Mononuclear cell (primary cell): ENCODE measurements around the gene GBX1. TPM values are rescaled to one million over a fixed set of nuclear protein-coding genes. Genes with fewer than 3 reads are reported as not detected.

Source experiments
- H3K27me3 ChIP-seq: 2 replicates; pipeline ENCODE4 v1.6.0; 2011; ENCODE audit warnings: low read length, control low read depth; ENCODE audit not compliant: insufficient read depth
- H3K4me1 ChIP-seq: 2 replicates; pipeline ENCODE4 v1.5.1; 2011; ENCODE audit warnings: mild to moderate bottlenecking, low read length, control low read depth; ENCODE audit not compliant: insufficient read depth
- H3K4me3 ChIP-seq: 2 replicates; pipeline ENCODE4 v1.5.1; 2011; ENCODE audit warnings: mild to moderate bottlenecking, low read length, moderate library complexity
- H3K9me3 ChIP-seq: 2 replicates; pipeline ENCODE4 v1.5.1; 2011; ENCODE audit warnings: low read depth, mild to moderate bottlenecking, control low read depth, low read length
- total RNA-seq: library from RNA; depleted of rRNA; stranded (reverse); fragments of >200 nt; gene quantifications from one replicate; pipeline ENCODE4 v1.2.3, GENCODE V29; 2012

GBX1 gene
- total RNA-seq, 1 donor: not detected

- Histone ChIP-seq H3K27me3 (peaks cover 58% of the 10 kb centered on the region), H3K4me3 (no peak overlapping the region), H3K4me1 (peaks cover 16% of the 10 kb centered on the region), H3K9me3 (no peaks in the 10 kb centered on the region)
These were observed 1.3 kb upstream of the GBX1 start for GRCh38 chr7:151168787-151169162.

- peaks cover 62% of the 10 kb centered on the region for H3K27me3 ChIP-seq
These were observed 701 bp upstream of the GBX1 start for GRCh38 chr7:151168003-151168786.

GRCh38 chr7:151166629-151167196 is 781 bp downstream of the GBX1 start:
- Histone ChIP-seq H3K4me1 (peaks cover 16% of the 10 kb centered on the region), H3K9me3 (no peaks in the 10 kb centered on the region), H3K4me3 (no peak overlapping the region), H3K27me3 (peaks cover 71% of the 10 kb centered on the region)

More at GRCh38 chr7:151168003-151168786, 701 bp upstream of the GBX1 start:
- Histone ChIP-seq H3K4me3 (peak overlapping the region; percentile 3), H3K9me3 (no peaks in the 10 kb centered on the region), H3K4me1 (peaks cover 16% of the 10 kb centered on the region)

- Histone ChIP-seq H3K4me3 (no peak overlapping the region), H3K9me3 (no peaks in the 10 kb centered on the region), H3K27me3 (peaks cover 65% of the 10 kb centered on the region), H3K4me1 (peaks cover 4% of the 10 kb centered on the region)
These were observed 5.7 kb downstream of the GBX1 start for GRCh38 chr7:151161757-151162156.

- no peak overlapping the region for H3K4me3 ChIP-seq
- H3K27me3 ChIP-seq: peaks cover 38% of the 10 kb centered on the region
- H3K9me3 ChIP-seq: no peaks in the 10 kb centered on the region
- H3K4me1 ChIP-seq: no peaks in the 10 kb centered on the region
These were observed 9.7 kb downstream of the GBX1 start for GRCh38 chr7:151157645-151158329.

GRCh38 chr7:151152643-151153513 is 14.6 kb downstream of the GBX1 start:
- Histone ChIP-seq H3K4me3 (no peak overlapping the region), H3K9me3 (no peaks in the 10 kb centered on the region), H3K4me1 (no peaks in the 10 kb centered on the region), H3K27me3 (peaks cover 34% of the 10 kb centered on the region)

GRCh38 chr7:151150388-151150787 is 17.1 kb downstream of the GBX1 start:
- H3K4me1 ChIP-seq: no peaks in the 10 kb centered on the region
- no peak overlapping the region for H3K4me3 ChIP-seq
- H3K9me3 ChIP-seq: no peaks in the 10 kb centered on the region
- peaks cover 26% of the 10 kb centered on the region for H3K27me3 ChIP-seq

GRCh38 chr7:151148319-151149259 is 18.9 kb downstream of the GBX1 start:
- H3K9me3 ChIP-seq: no peaks in the 10 kb centered on the region
- H3K4me1 ChIP-seq: no peaks in the 10 kb centered on the region
- peaks cover 20% of the 10 kb centered on the region for H3K27me3 ChIP-seq
- H3K4me3 ChIP-seq: no peak overlapping the region

- Histone ChIP-seq H3K27me3 (peaks cover 9% of the 10 kb centered on the region), H3K4me3 (no peak overlapping the region), H3K4me1 (no peaks in the 10 kb centered on the region)
These were observed 20.7 kb downstream of the GBX1 start for GRCh38 chr7:151146761-151147160.

GRCh38 chr7:151144387-151144786 is 23.1 kb downstream of the GBX1 start:
- Histone ChIP-seq H3K9me3 (no peaks in the 10 kb centered on the region), H3K27me3 (no peaks in the 10 kb centered on the region), H3K4me3 (no peak overlapping the region)

More at GRCh38 chr7:151146761-151147160, 20.7 kb downstream of the GBX1 start:
- no peaks in the 10 kb centered on the region for H3K9me3 ChIP-seq

GRCh38 chr7:151143261-151144015 is 24.1 kb downstream of the GBX1 start:
- Histone ChIP-seq H3K4me3 (no peak overlapping the region), H3K9me3 (no peaks in the 10 kb centered on the region), H3K27me3 (no peaks in the 10 kb centered on the region), H3K4me1 (no peaks in the 10 kb centered on the region)

More at GRCh38 chr7:151144387-151144786, 23.1 kb downstream of the GBX1 start:
- no peaks in the 10 kb centered on the region for H3K4me1 ChIP-seq

- H3K27me3 ChIP-seq: no peaks in the 10 kb centered on the region
- no peak overlapping the region for H3K4me3 ChIP-seq
- H3K9me3 ChIP-seq: no peaks in the 10 kb centered on the region
- no peaks in the 10 kb centered on the region for H3K4me1 ChIP-seq
These were observed 24.8 kb downstream of the GBX1 start for GRCh38 chr7:151142686-151143040.

GRCh38 chr7:151141855-151142685 is 25.4 kb downstream of the GBX1 start:
- H3K27me3 ChIP-seq: no peaks in the 10 kb centered on the region
- no peaks in the 10 kb centered on the region for H3K9me3 ChIP-seq
- H3K4me1 ChIP-seq: no peaks in the 10 kb centered on the region
- no peak overlapping the region for H3K4me3 ChIP-seq
